Measurements from ENCODE around the gene PTH2R. TPM values are rescaled to one million over a fixed set of nuclear protein-coding genes. Genes with fewer than 3 reads are reported as not detected.
A peak's percentile ranks its signal among the peaks of the same experiment; 100 is the strongest.

The PTH2R gene
- total RNA-seq, 1 experiment from 2014 or later = 0.48 TPM

- ChIA-PET POLR2A (no interaction called here), CTCF (no interaction called here)
- ATAC-seq (no peak), DNase-seq (ENCODE audit: low spot score) (no peak)
- Mint-ChIP-seq H3K27me3 (ENCODE audit: low read depth) (no peaks in the 10 kb centered on the region), H3K9me3 (peaks cover 5% of the 10 kb centered on the region; the same call in 1 of the 2 replicates), H3K4me3 (no peak overlapping the region), H3K36me3 (peaks cover 48% of the 10 kb centered on the region), H3K4me1 (peaks cover 21% of the 10 kb centered on the region), H3K27ac (peak overlapping the region; percentile 36)
- TF ChIP-seq SMAD3 (CRISPR knock-in tag; IDR thresholded peaks at IDR 0.05; ENCODE audit: borderline replicate concordance) (no peak), FOXP1 (CRISPR knock-in tag; IDR thresholded peaks at IDR 0.05; ENCODE audit: borderline replicate concordance) (no peak), NR1H2 (CRISPR knock-in tag; IDR thresholded peaks at IDR 0.05) (no peak), SOX15 (CRISPR knock-in tag; IDR thresholded peaks at IDR 0.05) (no peak), GABPB1 (CRISPR knock-in tag; IDR thresholded peaks at IDR 0.05) (no peak), RELA (CRISPR knock-in tag; IDR thresholded peaks at IDR 0.05; ENCODE audit: borderline replicate concordance) (no peak), CREB1 (CRISPR knock-in tag; IDR thresholded peaks at IDR 0.05) (no peak), SMAD4 (CRISPR knock-in tag; IDR thresholded peaks at IDR 0.05) (no peak), TP53 (CRISPR knock-in tag; IDR thresholded peaks at IDR 0.05) (no peak), ZNF281 (CRISPR knock-in tag; IDR thresholded peaks at IDR 0.05) (no peak), ERG (CRISPR knock-in tag; IDR thresholded peaks at IDR 0.05) (no peak), KAT7 (CRISPR knock-in tag; IDR thresholded peaks at IDR 0.05; ENCODE audit: borderline replicate concordance) (no peak), IRF1 (CRISPR knock-in tag; IDR thresholded peaks at IDR 0.05) (no peak)
These were observed 49.6 kb upstream of the PTH2R start for GRCh38 chr2:208356846-208357574.

GRCh38 chr2:208358758-208359631 is 47.6 kb upstream of the PTH2R start:
- peaks cover 33% of the 10 kb centered on the region for H3K36me3 Mint-ChIP-seq
- no peak overlapping the region for H3K4me3 Mint-ChIP-seq
- H3K4me1 Mint-ChIP-seq = peaks cover 21% of the 10 kb centered on the region
- no peaks in the 10 kb centered on the region for H3K27me3 Mint-ChIP-seq (ENCODE audit: low read depth)
- ChIA-PET POLR2A (no interaction called here), CTCF (no interaction called here)
- H3K27ac Mint-ChIP-seq = no peak overlapping the region
- peaks cover 6% of the 10 kb centered on the region for H3K9me3 Mint-ChIP-seq
- ATAC-seq = no peak
- TF ChIP-seq ATF2 (CRISPR knock-in tag; IDR thresholded peaks at IDR 0.05; ENCODE audit: borderline replicate concordance, low read depth) (no peak), PRRX2 (CRISPR knock-in tag; IDR thresholded peaks at IDR 0.05) (no peak), FOXK1 (CRISPR knock-in tag; IDR thresholded peaks at IDR 0.05) (no peak), OVOL2 (CRISPR knock-in tag; IDR thresholded peaks at IDR 0.05; ENCODE audit: borderline replicate concordance) (no peak), MAX (CRISPR knock-in tag; IDR thresholded peaks at IDR 0.05) (no peak), NFE2L1 (CRISPR knock-in tag; IDR thresholded peaks at IDR 0.05) (no peak), JAZF1 (CRISPR knock-in tag; IDR thresholded peaks at IDR 0.05) (no peak), EMX1 (CRISPR knock-in tag; IDR thresholded peaks at IDR 0.05) (no peak), FOXJ3 (CRISPR knock-in tag; IDR thresholded peaks at IDR 0.05; ENCODE audit: borderline replicate concordance) (no peak), KAT7 (CRISPR knock-in tag; IDR thresholded peaks at IDR 0.05; ENCODE audit: borderline replicate concordance) (no peak), IRF1 (CRISPR knock-in tag; IDR thresholded peaks at IDR 0.05) (no peak)
- DNase-seq (ENCODE audit: low spot score) = no peak
